Fibroblast of lung (primary cell): ENCODE measurements around the gene DOK3. TPM values are rescaled to one million over a fixed set of nuclear protein-coding genes. Genes with fewer than 3 reads are reported as not detected.
A peak's percentile ranks its signal among the peaks of the same experiment; 100 is the strongest.

Source experiments
- DNase-seq, 2 donors: peaks; one replicate each; pipeline versions ENCODE4 v3.0.0 to v3.0.0-alpha.2; 2010; ENCODE audit warnings: low read depth in 2 of 2
- H2AFZ ChIP-seq: 2 replicates; pipeline ENCODE4 v1.5.1; 2012; ENCODE audit warnings: low read length, control low read depth, inconsistent platforms
- H3K27ac ChIP-seq: 2 replicates; pipeline ENCODE4 v1.5.1; 2011; ENCODE audit warnings: low read length, control low read depth; ENCODE audit not compliant: insufficient read depth
- H3K27me3 ChIP-seq: 2 replicates; pipeline ENCODE4 v1.5.1; 2011; ENCODE audit warnings: mild to moderate bottlenecking, low read length; ENCODE audit not compliant: control insufficient read depth, insufficient read depth
- H3K36me3 ChIP-seq: 2 replicates; pipeline ENCODE4 v1.5.1; 2011; ENCODE audit warnings: low read length; ENCODE audit not compliant: control insufficient read depth, insufficient read depth
- H3K4me1 ChIP-seq: 2 replicates; pipeline ENCODE4 v1.5.1; 2011; ENCODE audit warnings: low read length; ENCODE audit not compliant: control insufficient read depth, insufficient read depth; ENCODE audit errors: extremely low read depth
- H3K4me2 ChIP-seq: 2 replicates; pipeline ENCODE4 v1.5.1; 2011; ENCODE audit warnings: low read length, control low read depth; ENCODE audit not compliant: insufficient read depth; ENCODE audit errors: extremely low read depth
- H3K4me3 ChIP-seq, 4 experiments: fragments of 200-600 bp in 1 of 4; sonication (generic) in 1 of 4; replicated peaks in 1 of 4; 2 replicates each; pipeline ENCODE4 v1.5.1; 2011 to 2016; ENCODE audit warnings: low read length in 4 of 4, low read depth in 3 of 4, mild to moderate bottlenecking in 3 of 4, control low read depth in 2 of 4, inconsistent platforms in 1 of 4, mixed read lengths in 1 of 4; ENCODE audit not compliant: insufficient read depth in 1 of 4; ENCODE audit errors: control extremely low read depth in 1 of 4
- H3K79me2 ChIP-seq: 2 replicates; pipeline ENCODE4 v1.5.1; 2012; ENCODE audit warnings: mild to moderate bottlenecking, low read length, inconsistent platforms; ENCODE audit not compliant: control insufficient read depth, insufficient read depth
- H3K9ac ChIP-seq: 2 replicates; pipeline ENCODE4 v1.5.1; 2011; ENCODE audit warnings: mild to moderate bottlenecking, low read length, control low read depth; ENCODE audit not compliant: insufficient read depth
- H3K9me3 ChIP-seq: 2 replicates; pipeline ENCODE4 v1.5.1; 2012; ENCODE audit warnings: low read depth, low read length; ENCODE audit not compliant: control insufficient read depth, insufficient read depth
- H4K20me1 ChIP-seq: 2 replicates; pipeline ENCODE4 v1.5.1; 2011; ENCODE audit warnings: low read length; ENCODE audit not compliant: control insufficient read depth, insufficient read depth; ENCODE audit errors: extremely low read depth
- CTCF ChIP-seq, 2 donors: IDR thresholded peaks in 1 of 2; conservative IDR thresholded peaks in 1 of 2; 1 replicate in 1 of 2; 2 replicates in 1 of 2; pipeline ENCODE4 v1.5.1; 2011 to 2012; ENCODE audit warnings: low read length in 2 of 2, control low read depth in 1 of 2, inconsistent platforms in 1 of 2, low read depth in 1 of 2, mild to moderate bottlenecking in 1 of 2
- EZH2 ChIP-seq: IDR thresholded peaks from 2 replicates; pipeline ENCODE4 v1.5.1; 2012; ENCODE audit warnings: low read length, control low read depth, mild to moderate bottlenecking; ENCODE audit errors: missing control alignments
- polyA plus RNA-seq, 2 donors: library from polyadenylated mRNA; depleted of rRNA in 1 of 2; stranded (reverse) in 1 of 2; unstranded in 1 of 2; fragments of >200 nt; gene quantifications; 2 replicates each; pipeline ENCODE4 v1.2.1, GENCODE V29; 2011 to 2012; ENCODE audit warnings: missing spikeins in 1 of 2
- total RNA-seq: library from RNA; depleted of rRNA; stranded (reverse); fragments of >200 nt; gene quantifications from 2 replicates; pipeline ENCODE4 v1.2.1, GENCODE V29; 2014

Gene DOK3
- total and polyA plus RNA-seq, 2 donors (not counting 1 experiment from before 2014, with no cell fraction given): 0.99 to 1.5 TPM

- H3K4me3 ChIP-seq: peak overlapping the region; percentile 75 to 84 (median 82)
- H3K9me3 ChIP-seq: no peaks in the 10 kb centered on the region
- DNase-seq: peak in 1 of 2 donors; percentile 75
- H3K36me3 ChIP-seq: peaks cover 32% of the 10 kb centered on the region
- H2AFZ ChIP-seq: no peak overlapping the region
- peak overlapping the region; percentile 82 for H3K27ac ChIP-seq
- TF ChIP-seq CTCF (conservative IDR thresholded peaks at IDR 0.05 in 1 of 2, IDR thresholded peaks at IDR 0.05 in 1 of 2; ENCODE audit: low read depth in 1 of 2, low read length in 2 of 2): no peak
- TF ChIP-seq EZH2: no peak
- H3K4me2 ChIP-seq: peak overlapping the region; percentile 97
- H3K79me2 ChIP-seq: peaks cover 42% of the 10 kb centered on the region
- no peak overlapping the region for H3K9ac ChIP-seq
- peaks cover 39% of the 10 kb centered on the region for H3K4me1 ChIP-seq
- no peaks in the 10 kb centered on the region for H4K20me1 ChIP-seq
- no peaks in the 10 kb centered on the region for H3K27me3 ChIP-seq
Observed at GRCh38 chr5:177470759-177471536, 38.7 kb downstream of the DOK3 start.

GRCh38 chr5:177469750-177470525 is 39.7 kb downstream of the DOK3 start:
- H3K79me2 ChIP-seq: peaks cover 42% of the 10 kb centered on the region
- peak overlapping the region; percentile 3 for H3K4me2 ChIP-seq
- peak overlapping the region; percentile 82 for H3K27ac ChIP-seq
- no peak for TF ChIP-seq CTCF (conservative IDR thresholded peaks at IDR 0.05 in 1 of 2, IDR thresholded peaks at IDR 0.05 in 1 of 2; ENCODE audit: low read depth in 1 of 2, low read length in 2 of 2)
- no peak for TF ChIP-seq EZH2
- H3K36me3 ChIP-seq: peaks cover 38% of the 10 kb centered on the region
- no peaks in the 10 kb centered on the region for H3K9me3 ChIP-seq
- no peak overlapping the region for H3K4me3 ChIP-seq
- H3K27me3 ChIP-seq: no peaks in the 10 kb centered on the region
- no peak overlapping the region for H2AFZ ChIP-seq
- H3K4me1 ChIP-seq: peaks cover 33% of the 10 kb centered on the region
- H3K9ac ChIP-seq: no peak overlapping the region
- no peak for DNase-seq
- H4K20me1 ChIP-seq: no peaks in the 10 kb centered on the region
